Glomerular endothelial cell (primary cell): ENCODE results near the gene LIAS. TPM values are rescaled to one million over a fixed set of nuclear protein-coding genes. Genes with fewer than 3 reads are reported as not detected.

ENCODE experiments used
- DNase-seq: peaks from one replicate; pipeline ENCODE4 v3.0.0-alpha.2; 2011; ENCODE audit warnings: low read depth, low spot score; ENCODE audit errors: extremely low read depth
- total RNA-seq: library from RNA; depleted of rRNA; stranded (reverse); fragments of >200 nt; gene quantifications from 2 replicates; pipeline ENCODE4 v1.2.3, GENCODE V29; 2015

The LIAS gene
- total RNA-seq, 1 donor from 2014 or later, result 6.0 TPM

DNA sequence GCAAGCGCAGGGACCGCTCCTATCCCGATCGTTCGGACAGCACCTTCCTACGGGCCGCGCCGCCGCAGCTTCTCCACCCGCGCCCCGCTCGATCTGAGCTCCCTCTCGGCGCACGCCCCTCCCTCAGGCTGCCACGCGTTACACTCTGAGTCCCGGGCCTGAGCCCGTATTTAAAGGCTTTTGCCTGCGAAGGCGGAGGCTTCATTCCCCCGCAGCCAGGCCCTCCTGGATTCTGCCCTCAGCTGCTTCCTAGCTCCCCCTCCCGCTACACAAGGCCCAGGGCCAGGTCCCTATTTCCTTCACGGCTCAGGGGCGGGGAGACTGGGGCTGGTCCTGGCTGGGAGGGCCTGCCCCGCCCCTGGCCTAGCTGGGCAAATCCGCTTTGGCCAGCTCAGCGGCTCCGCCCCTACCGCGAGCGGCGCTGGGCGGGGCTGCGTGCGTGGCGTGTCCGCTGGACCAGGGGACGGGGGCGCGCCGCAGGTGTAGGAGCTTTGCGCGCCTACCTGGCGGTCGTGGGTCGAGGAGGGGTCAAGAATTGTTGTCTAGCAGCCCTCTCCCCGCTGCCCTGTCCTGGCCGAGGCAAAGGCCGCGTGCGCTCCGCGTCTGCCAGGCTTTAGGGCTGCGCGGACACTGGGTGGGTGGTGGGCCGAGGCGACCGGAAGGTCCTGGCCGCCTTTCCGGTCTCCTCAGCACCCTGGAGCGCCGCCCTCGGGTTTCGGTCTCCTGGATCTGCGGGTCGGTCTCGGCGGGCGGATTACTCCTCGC lies 68.6 kb downstream of the LIAS start, which contains the start of gene UGDH:
Gene UGDH, minus strand, starts transcription at position 144 of the 765 bp plus-strand sequence. CDS start 5,927 bp downstream, outside the sequence.
- DNase-seq, result peak; percentile 81

DNA sequence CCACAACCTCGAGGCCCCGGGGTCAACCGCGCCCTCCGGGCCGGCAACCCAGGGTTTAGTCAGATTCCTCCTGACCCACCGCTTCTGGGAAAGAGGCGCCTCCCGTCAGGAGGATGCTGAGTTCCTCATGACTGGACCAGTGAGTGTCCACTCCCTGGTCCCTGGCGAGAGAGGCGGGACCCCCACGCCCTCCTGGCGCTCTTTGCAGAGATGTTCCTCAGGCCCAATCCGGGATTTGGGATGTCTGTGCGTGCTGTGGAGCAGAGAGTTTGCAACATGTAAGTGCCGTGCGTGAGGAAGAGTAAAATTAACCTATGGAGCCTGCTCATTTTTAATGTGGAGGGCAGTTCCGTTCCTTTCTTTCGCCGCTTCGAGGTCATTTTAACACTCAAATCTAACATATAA lies 69.2 kb downstream of the LIAS start:
- DNase-seq, result no peak

Other genes with a start within 250 kb of the LIAS start
- 27.7 and 32.1 TPM in 2 replicates for gene RFC1, start 92.7 kb upstream of the LIAS start, total RNA-seq
- not detected in 2 replicates for gene KLB, start 52.1 kb upstream of the LIAS start, total RNA-seq
- gene RPL9, start 134 bp upstream of the LIAS start, total RNA-seq, result 1,774 and 3,649 TPM in 2 replicates
- 84.4 and 86.7 TPM in 2 replicates for gene UGDH, start 68.4 kb downstream of the LIAS start, total RNA-seq
- 19.4 and 24.0 TPM in 2 replicates for gene SMIM14, start 179.8 kb downstream of the LIAS start, total RNA-seq
- 24.7 and 37.2 TPM in 2 replicates for gene UBE2K, start 239.1 kb downstream of the LIAS start, total RNA-seq